HG03354 (cell line): ENCODE data around the gene RPA1.
A peak's percentile ranks its signal among the peaks of the same experiment; 100 is the strongest.
"Not testable (repeated sequence)": the region's sequence is repeated elsewhere in the genome, so short reads cannot be mapped to it uniquely, and the experiment has no call there.

Experiments used
- ATAC-seq: cut with Tn5 transposase; IDR thresholded peaks from one replicate; pipeline ENCODE4 v1.9.1; 2021; ENCODE audit warnings: mild to moderate bottlenecking; ENCODE audit not compliant: unreplicated experiment, poor library complexity, severe bottlenecking

RPA1 gene

GRCh38 chr17:1829592-1830257 is at the start of gene RPA1, which contains the start of gene SMYD4:
RPA1 (plus strand) TSS chr17:1830005; CDS start chr17:1830094, 89 bp downstream.
SMYD4 (minus strand) TSS chr17:1829902; CDS start chr17:1827994, 1,908 bp downstream.
- ATAC-seq = peak; percentile 82

GRCh38 chr17:1782171-1782567 is 47.6 kb upstream of the RPA1 start:
- ATAC-seq = no peak

GRCh38 chr17:1783271-1783670 is 46.5 kb upstream of the RPA1 start:
- ATAC-seq = no peak

GRCh38 chr17:1783834-1784611 is 45.8 kb upstream of the RPA1 start:
- no peak for ATAC-seq

- no peak for ATAC-seq
These were observed 43.9 kb upstream of the RPA1 start for GRCh38 chr17:1785930-1786329.

GRCh38 chr17:1786708-1787107 is 43.1 kb upstream of the RPA1 start:
- no peak for ATAC-seq

GRCh38 chr17:1787301-1787902 is 42.4 kb upstream of the RPA1 start:
- no peak for ATAC-seq

GRCh38 chr17:1789936-1790335 is 39.9 kb upstream of the RPA1 start:
- no peak for ATAC-seq

- no peak for ATAC-seq
These were observed 37.0 kb upstream of the RPA1 start for GRCh38 chr17:1792495-1793446.

GRCh38 chr17:1793447-1793806 is 36.4 kb upstream of the RPA1 start:
- no peak for ATAC-seq

GRCh38 chr17:1796800-1797199 is 33.0 kb upstream of the RPA1 start:
- no peak for ATAC-seq

- no peak for ATAC-seq
These were observed 32.5 kb upstream of the RPA1 start for GRCh38 chr17:1797323-1797722.

GRCh38 chr17:1797846-1798245 is 32.0 kb upstream of the RPA1 start:
- not testable (repeated sequence) for ATAC-seq

GRCh38 chr17:1800240-1800639 is 29.6 kb upstream of the RPA1 start:
- no peak for ATAC-seq

- no peak for ATAC-seq
These were observed 29.1 kb upstream of the RPA1 start for GRCh38 chr17:1800712-1801111.

GRCh38 chr17:1802429-1802828 is 27.4 kb upstream of the RPA1 start:
- no peak for ATAC-seq

GRCh38 chr17:1803280-1803679 is 26.5 kb upstream of the RPA1 start:
- ATAC-seq = no peak

- ATAC-seq = no peak
These were observed 21.9 kb upstream of the RPA1 start for GRCh38 chr17:1807890-1808289.

- no peak for ATAC-seq
These were observed 21.2 kb upstream of the RPA1 start for GRCh38 chr17:1808644-1809043.

GRCh38 chr17:1809815-1810214 is 20.0 kb upstream of the RPA1 start:
- ATAC-seq = not testable (repeated sequence)
